HG02870 (cell line): ENCODE data around the gene ERCC4.

Experiments used
- ATAC-seq: cut with Tn5 transposase; IDR thresholded peaks from one replicate; pipeline ENCODE4 v1.9.1; 2021; ENCODE audit warnings: mild to moderate bottlenecking, moderate library complexity; ENCODE audit not compliant: unreplicated experiment

ERCC4 gene

GRCh38 chr16:13992322-13992721 lies 72.4 kb downstream of the ERCC4 start:
- ATAC-seq, result no peak

GRCh38 chr16:13992976-13993375 lies 73.0 kb downstream of the ERCC4 start:
- ATAC-seq, result no peak

- ATAC-seq, result no peak
Measured at GRCh38 chr16:13994239-13995106, 74.5 kb downstream of the ERCC4 start.

DNA sequence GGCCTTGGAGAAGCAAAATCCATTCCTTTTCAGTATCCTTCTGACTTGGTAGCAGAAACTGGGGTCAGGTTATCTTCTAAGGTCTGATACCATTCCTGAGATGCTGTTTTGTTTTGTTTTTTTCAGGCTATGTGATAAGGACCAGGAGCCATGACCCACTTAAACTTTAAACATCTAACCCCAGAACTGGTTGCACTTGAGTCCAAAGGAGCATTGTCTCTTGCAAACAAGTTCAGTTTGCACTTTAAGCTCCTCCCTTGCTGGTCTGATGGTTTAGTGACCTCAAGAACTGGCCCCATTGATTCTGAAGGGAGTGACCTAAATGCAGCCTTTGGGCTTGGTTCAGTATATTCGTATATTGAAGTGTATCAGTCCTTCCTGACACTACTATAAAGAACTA lies 75.2 kb downstream of the ERCC4 start:
- no peak for ATAC-seq

- no peak for ATAC-seq
Measured at GRCh38 chr16:13996778-13997288, 76.9 kb downstream of the ERCC4 start.

- ATAC-seq, result no peak
Measured at GRCh38 chr16:13997526-13997925, 77.6 kb downstream of the ERCC4 start.

DNA sequence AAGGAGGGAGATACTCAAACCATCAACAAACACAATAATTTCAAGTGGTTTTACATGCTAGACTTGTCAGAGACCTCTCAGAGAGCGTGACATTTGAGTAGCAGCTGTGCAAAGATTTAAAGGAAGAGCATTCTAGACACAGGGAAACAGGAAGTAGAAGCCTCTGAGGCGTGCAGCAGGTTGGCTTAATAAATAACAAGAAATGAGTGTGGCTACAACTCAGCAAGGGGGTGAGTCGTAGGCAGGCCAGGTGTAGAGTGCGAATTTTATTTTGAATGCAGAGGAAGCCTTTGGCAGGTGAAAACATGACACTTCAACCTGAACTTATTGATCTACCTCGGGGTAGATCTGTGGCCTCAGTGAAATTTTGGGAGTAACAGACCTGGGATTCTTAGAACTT lies 78.0 kb downstream of the ERCC4 start:
- peak; percentile 82 for ATAC-seq

GRCh38 chr16:13999071-13999894 lies 79.3 kb downstream of the ERCC4 start:
- ATAC-seq, result no peak

DNA sequence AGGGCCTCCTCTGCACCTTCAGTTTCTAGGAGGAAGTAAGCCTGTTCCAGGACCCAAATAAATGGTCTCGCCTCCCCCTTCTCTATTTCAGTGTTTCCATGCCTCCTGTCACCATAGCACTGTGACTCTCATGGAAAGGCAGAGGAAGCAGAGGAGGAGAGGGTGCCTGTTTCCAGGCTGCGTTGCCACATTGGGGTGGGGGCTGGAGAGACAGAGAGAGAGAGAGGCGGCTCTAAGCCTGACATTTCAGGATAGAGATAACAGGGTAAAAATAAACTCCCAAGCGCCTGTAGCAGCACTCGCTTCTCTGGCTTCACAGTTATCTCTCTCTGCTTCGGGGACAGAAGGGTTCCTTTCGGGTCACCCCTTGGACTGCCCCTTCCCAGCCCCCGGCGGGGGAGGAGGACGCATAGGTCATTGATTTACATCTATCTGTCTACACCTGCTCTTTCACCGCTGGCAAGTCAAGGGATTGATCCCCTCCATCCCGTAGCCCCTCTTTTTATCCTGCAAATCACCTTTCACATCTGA lies 80.0 kb downstream of the ERCC4 start:
- no peak for ATAC-seq

- no peak for ATAC-seq
Measured at GRCh38 chr16:14001521-14001920, 81.6 kb downstream of the ERCC4 start.
